Fibroblast of the aortic adventitia (primary cell): Measurements from ENCODE around the gene BLOC1S1. TPM values are rescaled to one million over a fixed set of nuclear protein-coding genes. Genes with fewer than 3 reads are reported as not detected.

ENCODE experiments used
- DNase-seq: peaks from one replicate; pipeline ENCODE4 v3.0.0-alpha.2; 2010; ENCODE audit warnings: low read depth
- H3K4me3 ChIP-seq: 2 replicates; pipeline ENCODE4 v1.5.1; 2011; ENCODE audit warnings: low read depth, mild to moderate bottlenecking, control low read depth, low read length, moderate library complexity
- CTCF ChIP-seq: IDR thresholded peaks from 2 replicates; pipeline ENCODE4 v1.5.1; 2011; ENCODE audit warnings: mild to moderate bottlenecking, low read length, control low read depth, inconsistent platforms; ENCODE audit not compliant: insufficient read depth
- total RNA-seq: library from RNA; depleted of rRNA; stranded (reverse); fragments of >200 nt; gene quantifications from 2 replicates; pipeline ENCODE4 v1.2.3, GENCODE V29; 2012; ENCODE audit warnings: low replicate concordance

Gene BLOC1S1
- total RNA-seq, 1 donor = 70.2 TPM

GRCh38 chr12:55741931-55742680 lies 26.3 kb downstream of the BLOC1S1 start:
- TF ChIP-seq CTCF = no peak
- no peak for DNase-seq
- H3K4me3 ChIP-seq = peak overlapping the region; percentile 62

- TF ChIP-seq CTCF = no peak
- H3K4me3 ChIP-seq = peak within 1 kb of the TSS; percentile 80
- DNase-seq = peak; percentile 73
Observed at GRCh38 chr12:55742719-55743405, 27.0 kb downstream of the BLOC1S1 start, which contains the start of gene GDF11. TSS of gene GDF11 (plus strand) at chr12:55743122. CDS start at chr12:55743317, 195 bp downstream.

GRCh38 chr12:55743406-55744339 lies 27.8 kb downstream of the BLOC1S1 start:
- DNase-seq = peak; percentile 59
- peak; percentile 7 for TF ChIP-seq CTCF
- peak overlapping the region; percentile 80 for H3K4me3 ChIP-seq

GRCh38 chr12:55744340-55745030 lies 28.6 kb downstream of the BLOC1S1 start:
- no peak for DNase-seq
- peak overlapping the region; percentile 80 for H3K4me3 ChIP-seq
- TF ChIP-seq CTCF = no peak

- no peak for TF ChIP-seq CTCF
- H3K4me3 ChIP-seq = peak overlapping the region; percentile 46
- DNase-seq = peak; percentile 37
Observed at GRCh38 chr12:55745361-55746173, 29.7 kb downstream of the BLOC1S1 start.
